Measurements from ENCODE around the gene ZDHHC4. TPM values are rescaled to one million over a fixed set of nuclear protein-coding genes. Genes with fewer than 3 reads are reported as not detected.
"Not testable (repeated sequence)": the region's sequence is repeated elsewhere in the genome, so short reads cannot be mapped to it uniquely, and the experiment has no call there.

Gene ZDHHC4
- polyA plus RNA-seq, 3 donors from 2014 or later, result 60.5 to 135 (median 69.4) TPM

DNA sequence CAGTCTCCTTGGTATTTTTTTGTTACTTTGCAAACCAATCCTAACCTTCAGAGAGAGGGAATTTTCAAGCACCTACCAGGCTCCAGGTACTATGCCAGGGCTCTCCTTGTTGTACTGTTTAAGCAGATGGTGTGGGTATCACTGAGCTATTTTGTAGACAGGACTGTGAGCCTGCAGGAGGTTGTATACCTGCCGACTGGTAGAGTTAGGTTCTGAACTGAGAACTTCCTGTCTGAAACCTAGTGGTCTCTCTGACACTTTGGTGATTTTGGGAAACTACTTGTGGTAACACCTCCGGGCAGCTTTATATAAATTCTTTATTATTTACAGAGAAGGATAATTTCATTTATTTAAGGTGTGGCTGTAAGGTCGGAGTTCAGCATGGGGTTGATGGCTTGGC lies 42.7 kb downstream of the ZDHHC4 start:
- H3K27me3 Mint-ChIP-seq (ENCODE audit: low read depth in 3 of 3), result peaks cover 0 to 3% (median 2%) of the 10 kb centered on the region in 3 donors
- H3K27ac Mint-ChIP-seq, result peak overlapping the region in 5 of 6 donors; percentile 34 to 86 (median 69)
- DNase-seq, result no peak
- peaks cover 6 to 17% (median 16%) of the 10 kb centered on the region in 3 donors for H3K36me3 Mint-ChIP-seq
- peaks cover 42 to 44% of the 10 kb centered on the region in 2 donors for H3K4me1 Mint-ChIP-seq
- H3K9me3 Mint-ChIP-seq, result no peaks in the 10 kb centered on the region
- peak overlapping the region in 3 of 5 donors; percentile 27 to 81 (median 39) for H3K4me3 Mint-ChIP-seq

DNA sequence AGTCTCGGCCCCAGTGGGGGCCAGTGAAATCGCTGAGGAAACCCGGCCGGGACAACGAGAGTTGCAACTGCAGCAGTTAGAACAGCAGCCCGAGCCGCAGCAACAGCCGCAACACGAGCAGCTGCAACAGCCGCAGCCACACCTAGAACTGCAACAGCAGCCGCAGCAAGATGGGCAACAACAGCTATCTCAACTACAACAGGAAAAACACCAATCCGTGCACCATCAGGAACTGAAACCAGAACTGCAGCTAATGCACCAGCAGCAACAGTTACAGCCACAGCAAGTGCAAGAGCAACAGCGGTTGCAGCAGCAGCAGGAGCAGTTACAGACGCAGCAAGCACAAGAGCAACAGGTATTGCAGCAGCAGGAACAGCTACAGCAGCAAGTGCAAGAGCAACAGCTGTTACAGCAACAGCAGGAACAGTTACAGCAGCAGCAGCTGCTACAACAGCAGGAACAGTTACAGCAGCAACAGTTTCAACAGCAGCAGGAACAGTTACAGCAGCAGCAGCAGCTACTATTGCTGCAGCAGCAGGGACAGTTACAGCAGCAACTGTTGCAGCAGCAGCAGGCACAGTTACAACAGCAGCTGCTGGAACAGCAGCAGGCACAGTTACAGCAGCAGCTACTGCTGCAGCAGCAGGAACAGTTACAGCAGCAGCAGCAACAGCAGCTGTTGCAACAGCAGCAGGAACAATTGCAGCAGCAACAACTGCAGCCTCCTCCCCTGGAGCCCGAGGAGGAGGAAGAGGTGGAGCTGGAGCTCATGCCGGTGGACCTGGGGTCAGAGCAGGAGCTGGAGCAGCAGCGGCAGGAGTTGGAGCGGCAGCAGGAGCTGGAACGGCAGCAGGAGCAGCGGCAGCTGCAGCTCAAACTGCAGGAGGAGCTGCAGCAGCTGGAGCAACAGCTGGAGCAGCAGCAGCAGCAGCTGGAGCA lies 44.2 kb downstream of the ZDHHC4 start:
- H3K27ac Mint-ChIP-seq, result peak overlapping the region in 4 of 6 donors; percentile 14 to 82 (median 59)

DNA sequence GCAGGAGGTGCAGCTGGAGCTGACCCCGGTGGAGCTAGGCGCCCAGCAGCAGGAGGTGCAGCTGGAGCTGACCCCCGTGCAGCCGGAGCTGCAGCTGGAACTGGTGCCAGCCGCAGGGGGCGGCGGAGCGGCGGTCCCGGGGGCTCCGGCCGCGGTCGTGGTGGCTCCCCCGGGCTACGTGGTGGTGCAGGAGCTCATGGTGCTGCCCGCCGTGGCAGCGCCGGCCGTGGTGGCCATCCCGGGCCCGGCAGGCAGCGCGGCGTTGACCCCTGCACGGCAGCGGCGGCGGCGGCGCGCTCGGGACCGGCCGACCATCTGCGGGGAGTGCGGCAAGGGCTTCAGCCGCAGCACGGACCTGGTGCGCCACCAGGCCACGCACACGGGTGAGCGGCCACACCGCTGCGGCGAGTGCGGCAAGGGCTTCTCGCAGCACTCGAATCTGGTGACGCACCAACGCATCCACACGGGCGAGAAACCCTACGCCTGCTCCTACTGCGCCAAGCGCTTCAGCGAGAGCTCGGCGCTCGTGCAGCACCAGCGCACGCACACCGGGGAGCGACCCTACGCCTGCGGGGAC lies 45.0 kb downstream of the ZDHHC4 start:
- Mint-ChIP-seq H3K4me3 (no peak overlapping the region), H3K27me3 (ENCODE audit: low read depth in 3 of 3) (peaks cover 0 to 3% (median 2%) of the 10 kb centered on the region in 3 donors), H3K4me1 (peaks cover 44% of the 10 kb centered on the region in 2 donors), H3K9me3 (no peaks in the 10 kb centered on the region), H3K27ac (no peak overlapping the region), H3K36me3 (peaks cover 6 to 17% (median 16%) of the 10 kb centered on the region in 3 donors)
- DNase-seq, result no peak

More for the DNA sequence above, 44.2 kb downstream of the ZDHHC4 start:
- Mint-ChIP-seq H3K4me1 (peaks cover 42 to 44% of the 10 kb centered on the region in 2 donors), H3K9me3 (no peaks in the 10 kb centered on the region), H3K4me3 (peak overlapping the region; percentile 7 to 81 (median 38)), H3K36me3 (peaks cover 6 to 17% (median 16%) of the 10 kb centered on the region in 3 donors), H3K27me3 (ENCODE audit: low read depth in 3 of 3) (peaks cover 0 to 3% (median 2%) of the 10 kb centered on the region in 3 donors)
- DNase-seq, result no peak

DNA sequence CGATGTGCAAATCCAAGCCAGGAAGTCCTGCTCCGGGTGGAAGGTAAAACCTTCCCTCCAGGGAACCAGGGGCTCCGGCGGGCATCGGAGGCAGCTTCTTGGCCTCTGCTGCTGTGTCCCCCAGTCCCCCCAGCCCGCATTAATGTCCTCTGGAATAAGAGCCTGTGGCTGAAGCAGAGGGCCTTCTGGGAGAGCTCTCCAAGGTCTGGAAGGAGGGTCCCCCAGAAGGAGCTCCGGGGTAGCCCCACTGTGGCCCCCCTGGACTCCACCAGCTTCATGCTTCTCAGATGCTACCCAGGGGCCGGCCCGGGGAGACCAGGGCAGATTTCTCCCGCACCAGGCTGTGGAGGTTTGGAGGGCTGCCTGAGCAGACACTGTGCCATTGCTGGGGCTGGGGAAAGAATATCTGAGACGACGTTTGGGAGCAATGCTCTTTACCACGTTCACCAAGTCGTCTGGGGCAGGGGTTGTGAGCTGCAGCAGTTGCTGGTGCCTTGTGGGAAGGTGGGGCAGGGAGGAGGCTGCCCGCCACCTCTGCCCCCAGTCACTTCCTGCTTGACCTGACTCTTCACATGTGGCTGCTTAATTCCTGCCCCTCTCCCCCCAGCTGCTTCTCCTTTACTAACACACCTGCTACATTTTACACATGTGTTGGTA lies 46.5 kb downstream of the ZDHHC4 start:
- Mint-ChIP-seq H3K4me1 (peaks cover 38 to 40% of the 10 kb centered on the region in 2 donors), H3K27ac (peak overlapping the region; percentile 71 to 93 (median 87)), H3K9me3 (no peaks in the 10 kb centered on the region), H3K27me3 (ENCODE audit: low read depth in 3 of 3) (peaks cover 1 to 3% (median 2%) of the 10 kb centered on the region in 3 donors), H3K4me3 (peak overlapping the region; percentile 70 to 84 (median 79)), H3K36me3 (peaks cover 6 to 17% (median 12%) of the 10 kb centered on the region in 3 donors)
- DNase-seq, result peak; percentile 51 to 62 (median 59)

DNA sequence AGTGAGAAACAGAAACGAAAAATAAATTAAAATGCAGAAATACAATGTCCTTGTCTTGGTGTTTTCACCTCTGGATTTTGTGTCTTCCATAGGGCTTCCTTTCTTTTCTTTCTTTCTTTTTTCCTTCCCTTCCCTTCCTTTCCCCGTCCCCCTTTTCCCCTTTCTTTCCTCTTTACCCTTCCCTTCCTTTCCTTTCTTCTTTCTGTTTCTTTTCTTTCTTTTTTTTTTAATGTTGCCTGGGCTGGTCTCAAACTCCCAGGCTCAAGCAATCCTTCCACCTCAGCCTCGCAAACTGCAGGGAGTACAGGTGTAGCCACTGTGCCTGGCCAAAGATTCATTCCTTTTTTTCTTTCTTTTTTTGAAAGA lies 47.0 kb downstream of the ZDHHC4 start:
- peaks cover 1 to 3% (median 2%) of the 10 kb centered on the region in 3 donors for H3K27me3 Mint-ChIP-seq (ENCODE audit: low read depth in 3 of 3)
- H3K36me3 Mint-ChIP-seq, result peaks cover 6 to 17% (median 12%) of the 10 kb centered on the region in 3 donors
- H3K4me1 Mint-ChIP-seq, result peaks cover 38 to 40% of the 10 kb centered on the region in 2 donors
- H3K4me3 Mint-ChIP-seq, result peak overlapping the region; percentile 70 to 84 (median 79)
- no peaks in the 10 kb centered on the region for H3K9me3 Mint-ChIP-seq
- DNase-seq, result no peak
- peak overlapping the region; percentile 71 to 93 (median 87) for H3K27ac Mint-ChIP-seq

DNA sequence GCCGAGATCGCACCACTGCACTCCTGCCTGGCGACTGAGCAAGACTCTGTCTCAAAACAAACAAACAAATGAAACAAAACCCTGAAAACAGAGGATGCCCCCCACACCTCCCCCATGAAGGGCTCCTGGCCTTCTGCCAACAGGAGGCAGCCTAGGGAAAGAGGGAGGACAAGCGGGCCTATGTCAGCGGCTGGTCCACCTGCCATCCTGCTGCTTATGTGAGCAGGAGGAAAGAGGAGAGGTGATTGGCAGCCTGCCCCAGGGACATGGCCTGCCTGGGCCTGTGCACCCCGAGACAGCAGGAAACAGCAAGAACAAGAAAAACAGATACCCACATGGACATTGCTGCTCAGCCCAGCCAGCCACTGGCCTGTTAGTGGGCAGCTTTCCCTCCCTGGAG lies 50.8 kb downstream of the ZDHHC4 start:
- peaks cover 2 to 3% (median 3%) of the 10 kb centered on the region in 3 donors for H3K27me3 Mint-ChIP-seq (ENCODE audit: low read depth in 3 of 3)
- DNase-seq, result no peak
- H3K4me1 Mint-ChIP-seq, result peaks cover 16 to 22% of the 10 kb centered on the region in 2 donors
- peaks cover 0 to 6% (median 5%) of the 10 kb centered on the region in 3 donors for H3K36me3 Mint-ChIP-seq
- H3K9me3 Mint-ChIP-seq, result no peaks in the 10 kb centered on the region
- no peak overlapping the region for H3K27ac Mint-ChIP-seq
- H3K4me3 Mint-ChIP-seq, result no peak overlapping the region

DNA sequence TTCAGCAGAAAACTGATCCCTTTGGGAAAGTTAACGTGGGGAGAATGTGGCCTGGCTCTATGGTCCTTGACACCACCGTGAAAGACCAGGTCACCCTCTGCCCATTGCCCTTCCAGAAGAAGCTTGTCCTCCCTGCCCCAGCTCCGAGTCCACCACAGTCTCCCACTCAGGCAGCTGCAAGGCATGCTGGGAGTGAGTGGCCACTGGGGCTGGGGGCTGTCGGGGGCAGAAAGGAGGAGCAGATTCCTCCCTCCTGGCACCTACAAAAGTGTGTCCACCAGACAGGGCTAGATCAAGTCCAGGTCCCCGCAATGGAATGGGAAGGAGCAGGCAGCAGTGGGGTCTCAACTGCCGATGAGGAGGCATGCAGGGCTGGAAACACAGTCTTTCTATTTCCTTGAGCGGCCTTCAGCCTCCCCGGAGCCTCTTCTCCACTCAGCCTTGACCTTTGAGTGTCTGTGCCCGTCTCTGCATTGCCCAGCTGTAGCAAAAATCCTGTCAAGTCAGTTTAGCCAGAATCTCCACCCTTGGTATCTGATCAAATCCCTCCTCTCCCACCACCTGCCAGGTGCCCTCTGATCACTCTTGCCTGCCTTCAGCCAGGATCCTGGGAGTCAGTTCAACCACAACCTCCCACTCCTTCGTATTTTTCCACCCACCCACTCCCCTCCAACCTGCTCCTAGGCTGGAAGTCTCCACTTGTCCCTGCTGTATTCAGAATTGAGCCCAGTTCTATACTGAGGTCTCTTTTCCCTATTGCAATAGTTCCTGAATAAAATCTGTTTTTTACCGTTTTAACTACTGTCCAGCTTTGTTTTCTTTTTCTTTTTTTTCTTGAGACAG lies 53.0 kb downstream of the ZDHHC4 start:
- peaks cover 0 to 6% (median 5%) of the 10 kb centered on the region in 3 donors for H3K27me3 Mint-ChIP-seq (ENCODE audit: low read depth in 3 of 3)
- H3K9me3 Mint-ChIP-seq, result no peaks in the 10 kb centered on the region
- peaks cover 3 to 11% of the 10 kb centered on the region in 2 donors for H3K4me1 Mint-ChIP-seq
- DNase-seq, result no peak
- no peaks in the 10 kb centered on the region for H3K36me3 Mint-ChIP-seq
- peak overlapping the region in 1 of 6 donors; percentile 40 for H3K27ac Mint-ChIP-seq
- no peak overlapping the region for H3K4me3 Mint-ChIP-seq

DNA sequence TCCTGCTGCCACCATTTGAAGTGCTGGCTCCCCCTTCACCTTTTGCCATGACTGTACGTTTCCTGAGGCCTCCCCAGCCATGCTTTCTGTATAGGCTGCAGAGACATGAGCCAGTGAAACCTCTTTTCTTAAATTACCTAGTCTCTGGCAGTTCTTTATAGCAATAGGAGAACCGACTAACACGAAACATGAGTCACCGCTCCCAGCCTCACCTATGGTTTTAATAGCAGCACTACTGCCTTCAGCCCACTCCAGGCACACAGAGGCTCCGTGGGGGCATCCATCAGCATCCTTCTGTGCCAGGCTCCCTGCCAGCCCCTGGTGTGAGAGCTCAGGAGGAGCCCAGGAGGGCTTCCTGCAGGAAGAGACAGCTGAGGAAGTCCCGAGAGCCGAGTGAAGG lies 54.4 kb downstream of the ZDHHC4 start:
- peaks cover 4 to 10% of the 10 kb centered on the region in 2 donors for H3K4me1 Mint-ChIP-seq
- H3K9me3 Mint-ChIP-seq, result no peaks in the 10 kb centered on the region
- H3K27me3 Mint-ChIP-seq (ENCODE audit: low read depth in 3 of 3), result peaks cover 0 to 6% (median 5%) of the 10 kb centered on the region in 3 donors
- no peak overlapping the region for H3K27ac Mint-ChIP-seq
- DNase-seq, result no peak
- H3K36me3 Mint-ChIP-seq, result no peaks in the 10 kb centered on the region
- H3K4me3 Mint-ChIP-seq, result no peak overlapping the region

DNA sequence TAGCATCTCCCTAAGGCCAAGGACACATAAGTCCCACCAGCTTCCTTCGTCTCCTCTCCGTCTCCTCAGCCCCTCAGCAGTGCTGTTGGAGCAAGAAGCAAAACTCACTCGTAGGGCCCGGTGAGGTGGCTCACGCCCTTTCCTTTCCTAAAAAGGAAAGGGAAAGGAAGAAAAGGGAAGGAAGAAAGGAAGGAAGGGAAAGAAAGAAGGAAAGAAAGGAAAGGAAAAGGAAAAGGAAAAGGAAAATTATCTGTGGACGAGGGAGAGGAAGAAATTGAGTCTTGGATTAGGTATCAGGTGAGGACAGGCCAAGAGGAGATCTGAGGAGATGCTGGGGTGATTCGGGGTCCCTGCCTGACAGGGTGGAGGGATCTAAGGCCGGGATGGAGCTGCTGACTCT lies 56.8 kb downstream of the ZDHHC4 start:
- H3K9me3 Mint-ChIP-seq, result no peaks in the 10 kb centered on the region
- peaks cover 0 to under 1% (median 0%) of the 10 kb centered on the region in 3 donors for H3K36me3 Mint-ChIP-seq
- H3K4me3 Mint-ChIP-seq, result peak overlapping the region in 1 of 5 donors; percentile 14
- no peak for DNase-seq
- peaks cover 1 to 5% (median 5%) of the 10 kb centered on the region in 3 donors for H3K27me3 Mint-ChIP-seq (ENCODE audit: low read depth in 3 of 3)
- peaks cover 19 to 22% of the 10 kb centered on the region in 2 donors for H3K4me1 Mint-ChIP-seq
- peak overlapping the region in 2 of 6 donors; percentile 32 to 73 for H3K27ac Mint-ChIP-seq

DNA sequence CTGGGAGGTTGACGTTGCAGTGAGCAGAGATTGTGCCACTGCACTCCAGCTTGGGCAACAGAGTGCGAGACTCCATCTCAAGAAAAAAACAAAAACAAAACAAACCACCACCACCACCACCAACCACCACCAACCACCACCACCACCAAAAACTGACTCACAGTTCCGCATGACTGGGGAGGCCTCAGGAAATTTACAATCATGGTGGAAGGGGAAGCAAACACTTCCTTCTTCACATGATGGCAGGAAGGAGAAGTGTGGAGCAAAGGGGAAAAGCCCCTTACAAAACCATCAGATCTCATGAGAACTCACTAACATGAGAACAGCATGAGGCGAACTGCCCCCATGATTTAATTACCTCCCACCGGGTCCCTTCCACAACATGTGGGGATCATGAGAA lies 57.7 kb downstream of the ZDHHC4 start:
- not testable (repeated sequence) for H3K9me3 Mint-ChIP-seq; H3K36me3 Mint-ChIP-seq; H3K27me3 Mint-ChIP-seq (ENCODE audit: low read depth in 3 of 3); DNase-seq
- peak overlapping the region in 4 of 6 donors; percentile 22 to 57 (median 44) for H3K27ac Mint-ChIP-seq
- peaks cover 28 to 32% of the 10 kb centered on the region in 2 donors for H3K4me1 Mint-ChIP-seq
- peak overlapping the region in 4 of 5 donors; percentile 23 to 85 (median 64) for H3K4me3 Mint-ChIP-seq

DNA sequence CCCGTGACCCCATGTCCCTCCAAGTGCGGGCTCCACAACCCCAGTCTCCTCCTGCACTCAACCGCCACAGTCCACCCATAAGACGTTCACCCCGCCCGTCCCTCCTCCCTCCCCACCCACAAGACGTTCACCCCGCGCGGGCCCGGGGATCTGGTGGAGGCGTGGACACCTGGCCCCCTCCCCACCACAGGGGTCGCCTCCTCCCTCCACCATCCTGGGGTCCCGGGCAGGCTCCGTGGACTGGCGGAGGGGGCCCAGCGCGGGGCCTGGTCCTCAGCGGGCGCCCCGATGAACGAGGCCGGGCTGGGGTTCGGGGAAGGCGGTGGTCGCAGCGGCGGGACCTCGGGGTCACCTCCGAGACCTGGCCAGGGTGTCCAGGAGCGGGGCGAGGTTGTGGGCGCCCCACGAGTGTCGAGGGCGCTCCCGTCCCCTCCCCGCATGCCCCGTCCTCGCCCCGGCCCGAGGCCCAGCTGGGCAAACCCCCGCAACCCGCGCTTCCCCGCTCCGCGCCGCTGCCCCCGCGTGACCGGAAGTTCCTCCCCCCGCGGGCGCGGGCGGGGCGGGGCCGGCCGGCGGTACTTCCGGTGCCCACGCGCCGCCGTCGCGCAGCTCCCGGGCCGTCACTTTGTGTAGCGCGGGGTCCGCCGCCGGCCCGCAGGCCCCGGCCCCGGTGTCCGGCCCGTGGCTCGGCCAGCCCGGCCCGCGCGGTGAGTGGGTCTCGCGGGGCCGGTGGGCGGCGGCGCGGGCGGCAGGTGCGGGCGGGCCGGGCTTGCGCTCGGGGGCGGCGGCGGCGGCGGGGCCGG lies 59.7 kb downstream of the ZDHHC4 start, which contains the start of gene ZNF316:
Gene ZNF316, plus strand, starts transcription at position 578 of the 803 bp plus-strand sequence. CDS start 5,092 bp downstream, outside the sequence.
- peaks cover 33 to 39% of the 10 kb centered on the region in 2 donors for H3K4me1 Mint-ChIP-seq

More for the DNA sequence above, 59.7 kb downstream of the ZDHHC4 start, which contains the start of gene ZNF316:
- Mint-ChIP-seq H3K4me3 (peak within 1 kb of the TSS; percentile 79 to 90 (median 85)), H3K36me3 (peaks cover 0 to 6% (median 0%) of the 10 kb centered on the region in 3 donors), H3K9me3 (no peaks in the 10 kb centered on the region), H3K27ac (peak within 1 kb of the TSS; percentile 79 to 95 (median 88)), H3K27me3 (ENCODE audit: low read depth in 3 of 3) (peaks cover 1 to 5% (median 3%) of the 10 kb centered on the region in 3 donors)
- peak; percentile 74 to 75 (median 75) for DNase-seq
